A549 treated with Mapracorat at 1 μM for 4 hours (cell line): ENCODE measurements around the gene NR2F2. TPM values are rescaled to one million over a fixed set of nuclear protein-coding genes. Genes with fewer than 3 reads are reported as not detected.

ENCODE experiments used
- total RNA-seq: library from RNA; stranded (reverse); fragments of 200-300 nt; extraction: Qiagen RNA extraction; gene quantifications from 5 replicates; pipeline ENCODE4 v1.2.3, GENCODE V29; 2022

NR2F2 gene
- 18.0 to 24.1 TPM (median 21.4 TPM) in 5 replicates for total RNA-seq

GRCh38 chr15:96330450-96331143 is at the start of gene NR2F2:
NR2F2 (plus strand) TSS chr15:96330700; CDS start chr15:96332106, 1,406 bp downstream.

